H1 (cell line): Measurements from ENCODE around the gene APOA1. TPM values are rescaled to one million over a fixed set of nuclear protein-coding genes. Genes with fewer than 3 reads are reported as not detected.

Experiments
- CTCF ChIA-PET: fragments of 300-600 bp; sonication (Branson Sonifier 250); formaldehyde crosslinking; loops from one replicate; lab custom pipeline; 2021; ENCODE audit not compliant: partially characterized antibody; lab: Charles Lee
- POLR2A ChIA-PET: fragments of 300-600 bp; sonication (Branson Sonifier 250); formaldehyde crosslinking; loops from one replicate; lab custom pipeline; 2021; ENCODE audit warnings: inconsistent platforms; ENCODE audit not compliant: partially characterized antibody; lab: Charles Lee
- DNase-seq, 2 experiments: peaks; one replicate each; pipeline versions ENCODE4 v3.0.0 to v3.0.0-alpha.2; 2010 to 2022; ENCODE audit warnings: low spot score in 2 of 2, low read depth in 1 of 2, mixed read lengths in 1 of 2
- FAIRE-seq: peaks from 2 replicates; lab custom pipeline; 2011; peaks lifted over from hg19 to GRCh38; lab: Jason Lieb, UNC
- H2AFZ ChIP-seq: 2 replicates; pipeline ENCODE4 v1.8.1; 2012; ENCODE audit warnings: low read length, inconsistent platforms
- H2AK5ac ChIP-seq: 2 replicates; pipeline ENCODE4 v1.6.1; 2013; ENCODE audit warnings: low read depth, low read length
- H2BK120ac ChIP-seq: replicated peaks from 2 replicates; pipeline ENCODE3; 2013; ENCODE audit warnings: low read depth, low read length, inconsistent platforms
- H2BK12ac ChIP-seq: 2 replicates; pipeline ENCODE4 v1.6.1; 2013; ENCODE audit warnings: low read depth, low read length
- H2BK15ac ChIP-seq: 2 replicates; pipeline ENCODE4 v1.6.1; 2013; ENCODE audit warnings: low read length
- H2BK20ac ChIP-seq: 2 replicates; pipeline ENCODE4 v1.6.1; 2013; ENCODE audit warnings: low read length
- H2BK5ac ChIP-seq: 2 replicates; pipeline ENCODE4 v1.6.1; 2013; ENCODE audit warnings: low read depth, low read length
- H3K14ac ChIP-seq: 2 replicates; pipeline ENCODE4 v1.6.1; 2013; ENCODE audit warnings: inconsistent platforms; ENCODE audit not compliant: insufficient read length
- H3K18ac ChIP-seq: 2 replicates; pipeline ENCODE4 v1.6.1; 2013; ENCODE audit warnings: low read length; ENCODE audit errors: extremely low read depth
- H3K23ac ChIP-seq: 2 replicates; pipeline ENCODE4 v1.6.1; 2013; ENCODE audit warnings: inconsistent platforms; ENCODE audit not compliant: insufficient read length
- H3K23me2 ChIP-seq: 2 replicates; pipeline ENCODE4 v1.6.1; 2013; ENCODE audit warnings: low read depth, low read length
- H3K27ac ChIP-seq: 2 replicates; pipeline ENCODE4 v1.6.1; 2011; ENCODE audit warnings: low read depth, low read length, inconsistent platforms
- H3K27me3 ChIP-seq, 4 experiments: replicated peaks in 1 of 4; 1 replicate in 1 of 4; 2 replicates in 3 of 4; pipeline versions ENCODE4 v1.6.1 to v1.8.1; 2011 to 2013; ENCODE audit warnings: low read length in 3 of 4, mild to moderate bottlenecking in 3 of 4, inconsistent platforms in 2 of 4, mixed read lengths in 2 of 4, moderate library complexity in 1 of 4; ENCODE audit not compliant: control insufficient read depth in 3 of 4, insufficient read depth in 3 of 4; ENCODE audit errors: extremely low read depth in 1 of 4
- H3K36me3 ChIP-seq, 4 experiments: 2 replicates each; pipeline versions ENCODE4 v1.6.1 to v1.8.1; 2011 to 2013; ENCODE audit warnings: mild to moderate bottlenecking in 4 of 4, low read length in 3 of 4, moderate library complexity in 2 of 4, control low read depth in 1 of 4, inconsistent platforms in 1 of 4; ENCODE audit not compliant: insufficient read depth in 4 of 4, control insufficient read depth in 2 of 4
- H3K4ac ChIP-seq: replicated peaks from 2 replicates; pipeline ENCODE3; 2013; ENCODE audit warnings: low read length, low read depth, mixed read lengths, inconsistent platforms; ENCODE audit not compliant: insufficient read length
- H3K4me1 ChIP-seq, 4 experiments: replicated peaks in 1 of 4; 1 replicate in 1 of 4; 2 replicates in 3 of 4; pipeline versions ENCODE4 v1.6.1 to v1.8.1; 2011 to 2013; ENCODE audit warnings: low read length in 3 of 4, inconsistent platforms in 2 of 4, mixed read lengths in 1 of 4; ENCODE audit not compliant: insufficient read depth in 4 of 4, control insufficient read depth in 3 of 4
- H3K4me2 ChIP-seq, 2 experiments: 2 replicates each; pipeline versions ENCODE4 v1.6.1 to v1.8.1; 2011 to 2013; ENCODE audit warnings: low read depth in 2 of 2, low read length in 2 of 2, control low read depth in 1 of 2, inconsistent platforms in 1 of 2, mild to moderate bottlenecking in 1 of 2; ENCODE audit not compliant: insufficient read depth in 1 of 2
- H3K4me3 ChIP-seq, 4 experiments: fragments of 200-600, 300-600 bp in 1 of 4; sonication (generic), shearing (Covaris generic), sonication (Bioruptor Twin) in 1 of 4; 2 replicates each; pipeline versions ENCODE4 v1.5.1 to v1.8.1; 2011 to 2016; ENCODE audit warnings: low read length in 4 of 4, low read depth in 3 of 4, control low read depth in 2 of 4, inconsistent platforms in 2 of 4, mild to moderate bottlenecking in 2 of 4, mixed read lengths in 1 of 4, moderate library complexity in 1 of 4; ENCODE audit not compliant: insufficient read depth in 2 of 4; ENCODE audit errors: extremely low read depth in 1 of 4
- H3K56ac ChIP-seq: replicated peaks from 2 replicates; pipeline ENCODE3; 2013; ENCODE audit warnings: low read depth, mild to moderate bottlenecking, mixed read lengths, low read length, inconsistent platforms; ENCODE audit not compliant: insufficient read length
- H3K79me1 ChIP-seq: 2 replicates; pipeline ENCODE4 v1.6.1; 2013; ENCODE audit warnings: low read depth, low read length, control low read depth
- H3K79me2 ChIP-seq, 2 experiments: 2 replicates each; pipeline versions ENCODE4 v1.6.1 to v1.8.1; 2012 to 2013; ENCODE audit warnings: low read length in 2 of 2, mild to moderate bottlenecking in 2 of 2, inconsistent platforms in 1 of 2; ENCODE audit not compliant: insufficient read depth in 2 of 2, control insufficient read depth in 1 of 2
- H3K9ac ChIP-seq, 4 experiments: replicated peaks in 1 of 4; 1 replicate in 1 of 4; 2 replicates in 3 of 4; pipeline versions ENCODE4 v1.6.1 to v1.8.1; 2011 to 2013; ENCODE audit warnings: low read depth in 3 of 4, low read length in 3 of 4, control low read depth in 2 of 4, mild to moderate bottlenecking in 2 of 4, moderate library complexity in 2 of 4, inconsistent platforms in 1 of 4; ENCODE audit errors: extremely low read depth in 1 of 4
- H3K9me3 ChIP-seq, 2 experiments: 2 replicates each; pipeline versions ENCODE4 v1.6.1 to v1.8.1; 2012 to 2013; ENCODE audit warnings: mild to moderate bottlenecking in 2 of 2, moderate library complexity in 2 of 2, control low read depth in 1 of 2, inconsistent platforms in 1 of 2, low read depth in 1 of 2, low read length in 1 of 2, mixed read lengths in 1 of 2; ENCODE audit not compliant: insufficient read depth in 2 of 2
- H4K20me1 ChIP-seq, 2 experiments: replicated peaks in 1 of 2; 2 replicates each; pipeline versions ENCODE3 to v1.8.1; 2011 to 2013; ENCODE audit warnings: inconsistent platforms in 2 of 2, low read length in 2 of 2, mild to moderate bottlenecking in 1 of 2; ENCODE audit not compliant: insufficient read depth in 2 of 2, control insufficient read depth in 1 of 2
- H4K5ac ChIP-seq: 2 replicates; pipeline ENCODE4 v1.6.1; 2013; ENCODE audit warnings: low read length, low read depth, mixed read lengths, inconsistent platforms; ENCODE audit not compliant: insufficient read length
- H4K8ac ChIP-seq: 2 replicates; pipeline ENCODE4 v1.8.0; 2013; ENCODE audit warnings: mild to moderate bottlenecking, moderate library complexity, low read length, inconsistent platforms; ENCODE audit not compliant: insufficient read depth; ENCODE audit errors: extremely low read depth
- H4K91ac ChIP-seq: replicated peaks from 2 replicates; pipeline ENCODE3; 2013; ENCODE audit warnings: low read length, mixed read lengths, inconsistent platforms; ENCODE audit not compliant: insufficient read length
- CHD1 ChIP-seq: IDR thresholded peaks from 2 replicates; pipeline ENCODE4 v1.6.1; 2012; ENCODE audit warnings: low read depth, low read length, improper control_type of control experiment
- NANOG ChIP-seq: IDR thresholded peaks from 2 replicates; pipeline ENCODE4 v1.6.1; 2011; ENCODE audit warnings: low read length, low read depth, mild to moderate bottlenecking, inconsistent platforms; ENCODE audit not compliant: insufficient read depth, poor library complexity, severe bottlenecking
- RAD21 ChIP-seq, 2 experiments: IDR thresholded peaks in 1 of 2; conservative IDR thresholded peaks in 1 of 2; 2 replicates each; pipeline ENCODE4 v1.6.1; 2011; ENCODE audit warnings: low read depth in 2 of 2, low read length in 2 of 2, improper control_type of control experiment in 1 of 2, inconsistent platforms in 1 of 2, mild to moderate bottlenecking in 1 of 2, moderate library complexity in 1 of 2
- SIN3A ChIP-seq, 2 experiments: IDR thresholded peaks in 1 of 2; conservative IDR thresholded peaks in 1 of 2; 2 replicates each; pipeline ENCODE4 v1.6.1; 2011 to 2012; ENCODE audit warnings: low read length in 2 of 2, improper control_type of control experiment in 1 of 2, low read depth in 1 of 2, mild to moderate bottlenecking in 1 of 2
- SP4 ChIP-seq: IDR thresholded peaks from 2 replicates; pipeline ENCODE4 v1.6.1; 2012; ENCODE audit warnings: low read length, inconsistent platforms
- TBP ChIP-seq: IDR thresholded peaks from 2 replicates; pipeline ENCODE4 v1.6.1; 2011; ENCODE audit warnings: low read depth, low read length, improper control_type of control experiment
- USF2 ChIP-seq: IDR thresholded peaks from 2 replicates; pipeline ENCODE4 v1.6.1; 2011; ENCODE audit warnings: low read length, improper control_type of control experiment
- WGBS, 2 experiments: shearing (Covaris generic) in 1 of 2; methylation state at CpG; one replicate each; pipeline versions ENCODE4 v1.1.6 to v1.1.7; 2013 to 2015; ENCODE audit warnings: low lambda C conversion rate in 2 of 2, mixed read lengths in 2 of 2, inconsistent platforms in 1 of 2, low coverage in 1 of 2, missing lambda C conversion rate in 1 of 2; ENCODE audit not compliant: insufficient replicate concordance in 2 of 2, insufficient coverage in 1 of 2, insufficient read length in 1 of 2; ENCODE audit errors: extremely low coverage in 1 of 2, missing lambda C conversion rate in 1 of 2; 5-methylcytosine and 5-hydroxymethylcytosine counted together
- polyA plus RNA-seq, 7 experiments: library from polyadenylated mRNA; depleted of rRNA in 3 of 7; stranded (reverse) in 5 of 7; unstranded in 2 of 7; fragments of >200 nt in 5 of 7; fragments of 200-250 nt in 2 of 7; gene quantifications; 1 replicate in 5 of 7; 2 replicates in 1 of 7; 4 replicates in 1 of 7; pipeline versions ENCODE4 v1.2.1 to v1.2.3, GENCODE V29; 2011 to 2013; ENCODE audit warnings: missing spikeins in 2 of 7, mixed read lengths in 2 of 7
- total RNA-seq: library from RNA; stranded (reverse); fragmentation: NEBNext Ultra II Directional; extraction: Animal tissue kit (Norgen Biotek cat#: 25700); gene quantifications from 2 replicates; pipeline ENCODE4 v1.2.1, GENCODE V29; 2021
- TF ChIP-seq, protein P1 (sequence below), 3 experiments: IDR thresholded peaks; 1 replicate in 2 of 3; 2 replicates in 1 of 3; pipeline versions ENCODE4 v1.5.1 to v1.6.1; 2011; ENCODE audit warnings: low read length in 3 of 3, mild to moderate bottlenecking in 3 of 3, inconsistent platforms in 2 of 3, low read depth in 1 of 3, moderate library complexity in 1 of 3; ENCODE audit not compliant: insufficient read depth in 1 of 3; ENCODE audit errors: control extremely low read depth in 1 of 3

Gene APOA1
- total and polyA plus RNA-seq, 2 of the 8 experiments (the other 6 are each of a cell fraction or from before 2014, with no cell fraction given) = 0.80 TPM; not detected in 1

DNA sequence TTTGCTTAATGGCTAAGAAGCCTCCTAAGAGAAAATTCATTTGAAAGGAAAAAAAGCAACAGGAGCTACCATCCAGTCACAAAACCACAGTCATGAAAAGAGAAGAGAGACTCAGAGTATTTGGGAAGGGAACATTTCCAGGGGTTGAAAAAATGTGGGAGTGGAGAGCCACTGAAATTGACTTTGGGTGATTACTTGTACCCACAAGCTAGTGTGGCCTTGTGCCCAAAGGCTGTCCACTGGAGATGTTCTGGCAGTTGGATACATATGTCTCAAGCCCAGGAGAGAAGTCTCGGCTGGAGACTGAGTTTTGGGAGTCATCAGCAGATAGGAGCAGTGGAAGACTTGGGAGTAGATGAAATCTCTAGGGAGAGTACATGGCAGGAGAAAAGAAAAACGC lies 42.6 kb downstream of the APOA1 start:
- H2BK5ac ChIP-seq = no peak overlapping the region
- H2BK12ac ChIP-seq = no peak overlapping the region
- DNase-seq = no peak
- H4K91ac ChIP-seq = no peak overlapping the region
- no peak overlapping the region for H4K8ac ChIP-seq
- no peak overlapping the region for H3K56ac ChIP-seq
- peaks cover 2 to 5% (median 4%) of the 10 kb centered on the region in 4 experiments; a peak in 5 of 7 replicates for H3K4me1 ChIP-seq
- no peaks in the 10 kb centered on the region for H3K36me3 ChIP-seq
- no peak overlapping the region for H2BK15ac ChIP-seq
- POLR2A ChIA-PET = interaction anchor here (1.0 kb wide), 1 partner anchor 299 kb away, joined by 3 read pairs; no protein-coding TSS in a partner anchor
- H3K23me2 ChIP-seq = no peaks in the 10 kb centered on the region
- no peak overlapping the region for H3K4me3 ChIP-seq
- H2AK5ac ChIP-seq = no peak overlapping the region
- no peak overlapping the region for H3K14ac ChIP-seq
- H2AFZ ChIP-seq = no peak overlapping the region
- no peak for FAIRE-seq
- no peaks in the 10 kb centered on the region for H3K9me3 ChIP-seq
- CTCF ChIA-PET = interaction anchor here (0.7 to 12.1 kb wide), 5 partner anchors 8 to 344 kb away, joined by 3 to 237 read pairs (median 3); partner anchors contain the start of genes APOA1 and APOC3
- H4K20me1 ChIP-seq = no peaks in the 10 kb centered on the region
- peaks cover 0 to 6% (median 3%) of the 10 kb centered on the region in 4 experiments; a peak in 4 of 7 replicates for H3K27me3 ChIP-seq
- H3K9ac ChIP-seq = no peak overlapping the region
- no peak overlapping the region for H3K18ac ChIP-seq
- no peak overlapping the region for H3K4ac ChIP-seq
- no peak overlapping the region for H3K4me2 ChIP-seq
- H3K27ac ChIP-seq = no peak overlapping the region
- whole genome bisulfite sequencing, 2 experiments = 82% methylated on average over 2 of the region's 2 CpGs; no CpG with 5 or more reads in 1 of the 2 experiments
- H2BK20ac ChIP-seq = no peak overlapping the region
- no peaks in the 10 kb centered on the region for H3K79me2 ChIP-seq
- H2BK120ac ChIP-seq = no peak overlapping the region
- H3K23ac ChIP-seq = no peak overlapping the region
- H4K5ac ChIP-seq = no peak overlapping the region
- no peaks in the 10 kb centered on the region for H3K79me1 ChIP-seq
- TF ChIP-seq CHD1 (no peak), SIN3A (conservative IDR thresholded peaks at IDR 0.05 in 1 of 2, IDR thresholded peaks at IDR 0.05 in 1 of 2; ENCODE audit: low read depth in 1 of 2, low read length in 2 of 2) (no peak), SP4 (no peak), TBP (no peak), USF2 (no peak), NANOG (no peak), RAD21 (IDR thresholded peaks at IDR 0.05 in 1 of 2, conservative IDR thresholded peaks at IDR 0.05 in 1 of 2; ENCODE audit: low read depth in 2 of 2, low read length in 2 of 2) (no peak)
- TF ChIP-seq, protein P1, sequence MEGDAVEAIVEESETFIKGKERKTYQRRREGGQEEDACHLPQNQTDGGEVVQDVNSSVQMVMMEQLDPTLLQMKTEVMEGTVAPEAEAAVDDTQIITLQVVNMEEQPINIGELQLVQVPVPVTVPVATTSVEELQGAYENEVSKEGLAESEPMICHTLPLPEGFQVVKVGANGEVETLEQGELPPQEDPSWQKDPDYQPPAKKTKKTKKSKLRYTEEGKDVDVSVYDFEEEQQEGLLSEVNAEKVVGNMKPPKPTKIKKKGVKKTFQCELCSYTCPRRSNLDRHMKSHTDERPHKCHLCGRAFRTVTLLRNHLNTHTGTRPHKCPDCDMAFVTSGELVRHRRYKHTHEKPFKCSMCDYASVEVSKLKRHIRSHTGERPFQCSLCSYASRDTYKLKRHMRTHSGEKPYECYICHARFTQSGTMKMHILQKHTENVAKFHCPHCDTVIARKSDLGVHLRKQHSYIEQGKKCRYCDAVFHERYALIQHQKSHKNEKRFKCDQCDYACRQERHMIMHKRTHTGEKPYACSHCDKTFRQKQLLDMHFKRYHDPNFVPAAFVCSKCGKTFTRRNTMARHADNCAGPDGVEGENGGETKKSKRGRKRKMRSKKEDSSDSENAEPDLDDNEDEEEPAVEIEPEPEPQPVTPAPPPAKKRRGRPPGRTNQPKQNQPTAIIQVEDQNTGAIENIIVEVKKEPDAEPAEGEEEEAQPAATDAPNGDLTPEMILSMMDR (IDR thresholded peaks at IDR 0.05; ENCODE audit: control extremely low read depth in 1 of 3, insufficient read depth in 1 of 3, low read depth in 1 of 3, low read length in 3 of 3) = no peak
